H1 (cell line): ENCODE measurements around the gene SGSH. TPM values are rescaled to one million over a fixed set of nuclear protein-coding genes. Genes with fewer than 3 reads are reported as not detected.
A peak's percentile ranks its signal among the peaks of the same experiment; 100 is the strongest.

Experiments
- CTCF ChIA-PET: fragments of 300-600 bp; sonication (Branson Sonifier 250); formaldehyde crosslinking; loops from one replicate; lab custom pipeline; 2021; ENCODE audit not compliant: partially characterized antibody; lab: Charles Lee
- POLR2A ChIA-PET: fragments of 300-600 bp; sonication (Branson Sonifier 250); formaldehyde crosslinking; loops from one replicate; lab custom pipeline; 2021; ENCODE audit warnings: inconsistent platforms; ENCODE audit not compliant: partially characterized antibody; lab: Charles Lee
- DNase-seq, 2 experiments: peaks; one replicate each; pipeline versions ENCODE4 v3.0.0 to v3.0.0-alpha.2; 2010 to 2022; ENCODE audit warnings: low spot score in 2 of 2, low read depth in 1 of 2, mixed read lengths in 1 of 2
- FAIRE-seq: peaks from 2 replicates; lab custom pipeline; 2011; peaks lifted over from hg19 to GRCh38; lab: Jason Lieb, UNC
- H2AFZ ChIP-seq: 2 replicates; pipeline ENCODE4 v1.8.1; 2012; ENCODE audit warnings: low read length, inconsistent platforms
- H2AK5ac ChIP-seq: 2 replicates; pipeline ENCODE4 v1.6.1; 2013; ENCODE audit warnings: low read depth, low read length
- H2BK120ac ChIP-seq: replicated peaks from 2 replicates; pipeline ENCODE3; 2013; ENCODE audit warnings: low read depth, low read length, inconsistent platforms
- H2BK12ac ChIP-seq: 2 replicates; pipeline ENCODE4 v1.6.1; 2013; ENCODE audit warnings: low read depth, low read length
- H2BK15ac ChIP-seq: 2 replicates; pipeline ENCODE4 v1.6.1; 2013; ENCODE audit warnings: low read length
- H2BK20ac ChIP-seq: 2 replicates; pipeline ENCODE4 v1.6.1; 2013; ENCODE audit warnings: low read length
- H2BK5ac ChIP-seq: 2 replicates; pipeline ENCODE4 v1.6.1; 2013; ENCODE audit warnings: low read depth, low read length
- H3K14ac ChIP-seq: 2 replicates; pipeline ENCODE4 v1.6.1; 2013; ENCODE audit warnings: inconsistent platforms; ENCODE audit not compliant: insufficient read length
- H3K18ac ChIP-seq: 2 replicates; pipeline ENCODE4 v1.6.1; 2013; ENCODE audit warnings: low read length; ENCODE audit errors: extremely low read depth
- H3K23ac ChIP-seq: 2 replicates; pipeline ENCODE4 v1.6.1; 2013; ENCODE audit warnings: inconsistent platforms; ENCODE audit not compliant: insufficient read length
- H3K23me2 ChIP-seq: 2 replicates; pipeline ENCODE4 v1.6.1; 2013; ENCODE audit warnings: low read depth, low read length
- H3K27ac ChIP-seq: 2 replicates; pipeline ENCODE4 v1.6.1; 2011; ENCODE audit warnings: low read depth, low read length, inconsistent platforms
- H3K27me3 ChIP-seq, 4 experiments: replicated peaks in 1 of 4; 1 replicate in 1 of 4; 2 replicates in 3 of 4; pipeline versions ENCODE4 v1.6.1 to v1.8.1; 2011 to 2013; ENCODE audit warnings: low read length in 3 of 4, mild to moderate bottlenecking in 3 of 4, inconsistent platforms in 2 of 4, mixed read lengths in 2 of 4, moderate library complexity in 1 of 4; ENCODE audit not compliant: control insufficient read depth in 3 of 4, insufficient read depth in 3 of 4; ENCODE audit errors: extremely low read depth in 1 of 4
- H3K36me3 ChIP-seq, 4 experiments: 2 replicates each; pipeline versions ENCODE4 v1.6.1 to v1.8.1; 2011 to 2013; ENCODE audit warnings: mild to moderate bottlenecking in 4 of 4, low read length in 3 of 4, moderate library complexity in 2 of 4, control low read depth in 1 of 4, inconsistent platforms in 1 of 4; ENCODE audit not compliant: insufficient read depth in 4 of 4, control insufficient read depth in 2 of 4
- H3K4ac ChIP-seq: replicated peaks from 2 replicates; pipeline ENCODE3; 2013; ENCODE audit warnings: low read length, low read depth, mixed read lengths, inconsistent platforms; ENCODE audit not compliant: insufficient read length
- H3K4me1 ChIP-seq, 4 experiments: replicated peaks in 1 of 4; 1 replicate in 1 of 4; 2 replicates in 3 of 4; pipeline versions ENCODE4 v1.6.1 to v1.8.1; 2011 to 2013; ENCODE audit warnings: low read length in 3 of 4, inconsistent platforms in 2 of 4, mixed read lengths in 1 of 4; ENCODE audit not compliant: insufficient read depth in 4 of 4, control insufficient read depth in 3 of 4
- H3K4me2 ChIP-seq, 2 experiments: 2 replicates each; pipeline versions ENCODE4 v1.6.1 to v1.8.1; 2011 to 2013; ENCODE audit warnings: low read depth in 2 of 2, low read length in 2 of 2, control low read depth in 1 of 2, inconsistent platforms in 1 of 2, mild to moderate bottlenecking in 1 of 2; ENCODE audit not compliant: insufficient read depth in 1 of 2
- H3K4me3 ChIP-seq, 4 experiments: fragments of 200-600, 300-600 bp in 1 of 4; sonication (generic), shearing (Covaris generic), sonication (Bioruptor Twin) in 1 of 4; 2 replicates each; pipeline versions ENCODE4 v1.5.1 to v1.8.1; 2011 to 2016; ENCODE audit warnings: low read length in 4 of 4, low read depth in 3 of 4, control low read depth in 2 of 4, inconsistent platforms in 2 of 4, mild to moderate bottlenecking in 2 of 4, mixed read lengths in 1 of 4, moderate library complexity in 1 of 4; ENCODE audit not compliant: insufficient read depth in 2 of 4; ENCODE audit errors: extremely low read depth in 1 of 4
- H3K56ac ChIP-seq: replicated peaks from 2 replicates; pipeline ENCODE3; 2013; ENCODE audit warnings: low read depth, mild to moderate bottlenecking, mixed read lengths, low read length, inconsistent platforms; ENCODE audit not compliant: insufficient read length
- H3K79me1 ChIP-seq: 2 replicates; pipeline ENCODE4 v1.6.1; 2013; ENCODE audit warnings: low read depth, low read length, control low read depth
- H3K79me2 ChIP-seq, 2 experiments: 2 replicates each; pipeline versions ENCODE4 v1.6.1 to v1.8.1; 2012 to 2013; ENCODE audit warnings: low read length in 2 of 2, mild to moderate bottlenecking in 2 of 2, inconsistent platforms in 1 of 2; ENCODE audit not compliant: insufficient read depth in 2 of 2, control insufficient read depth in 1 of 2
- H3K9ac ChIP-seq, 4 experiments: replicated peaks in 1 of 4; 1 replicate in 1 of 4; 2 replicates in 3 of 4; pipeline versions ENCODE4 v1.6.1 to v1.8.1; 2011 to 2013; ENCODE audit warnings: low read depth in 3 of 4, low read length in 3 of 4, control low read depth in 2 of 4, mild to moderate bottlenecking in 2 of 4, moderate library complexity in 2 of 4, inconsistent platforms in 1 of 4; ENCODE audit errors: extremely low read depth in 1 of 4
- H3K9me3 ChIP-seq, 2 experiments: 2 replicates each; pipeline versions ENCODE4 v1.6.1 to v1.8.1; 2012 to 2013; ENCODE audit warnings: mild to moderate bottlenecking in 2 of 2, moderate library complexity in 2 of 2, control low read depth in 1 of 2, inconsistent platforms in 1 of 2, low read depth in 1 of 2, low read length in 1 of 2, mixed read lengths in 1 of 2; ENCODE audit not compliant: insufficient read depth in 2 of 2
- H4K20me1 ChIP-seq, 2 experiments: replicated peaks in 1 of 2; 2 replicates each; pipeline versions ENCODE3 to v1.8.1; 2011 to 2013; ENCODE audit warnings: inconsistent platforms in 2 of 2, low read length in 2 of 2, mild to moderate bottlenecking in 1 of 2; ENCODE audit not compliant: insufficient read depth in 2 of 2, control insufficient read depth in 1 of 2
- H4K5ac ChIP-seq: 2 replicates; pipeline ENCODE4 v1.6.1; 2013; ENCODE audit warnings: low read length, low read depth, mixed read lengths, inconsistent platforms; ENCODE audit not compliant: insufficient read length
- H4K8ac ChIP-seq: 2 replicates; pipeline ENCODE4 v1.8.0; 2013; ENCODE audit warnings: mild to moderate bottlenecking, moderate library complexity, low read length, inconsistent platforms; ENCODE audit not compliant: insufficient read depth; ENCODE audit errors: extremely low read depth
- H4K91ac ChIP-seq: replicated peaks from 2 replicates; pipeline ENCODE3; 2013; ENCODE audit warnings: low read length, mixed read lengths, inconsistent platforms; ENCODE audit not compliant: insufficient read length
- ASH2L ChIP-seq: fragments of 200-600, 300-600 bp; sonication (generic); IDR thresholded peaks from one replicate; pipeline ENCODE4 v1.7.1; 2017; ENCODE audit warnings: low read length
- CBX5 ChIP-seq: fragments of 300-800, 300-1000 bp; sonication (generic); IDR thresholded peaks from 2 replicates; pipeline ENCODE4 v1.7.1; 2016; ENCODE audit warnings: antibody characterized with exemption, low read length, low read depth
- CHD1 ChIP-seq: IDR thresholded peaks from 2 replicates; pipeline ENCODE4 v1.6.1; 2012; ENCODE audit warnings: low read depth, low read length, improper control_type of control experiment
- KDM5A ChIP-seq: fragments of 200-600 bp; IDR thresholded peaks from 2 replicates; pipeline ENCODE4 v1.7.1; 2012; ENCODE audit warnings: mild to moderate bottlenecking, low read length, inconsistent platforms, mixed read lengths
- MAFK ChIP-seq: IDR thresholded peaks from 2 replicates; pipeline ENCODE4 v1.6.1; 2012; ENCODE audit warnings: low read depth, mild to moderate bottlenecking, improper control_type of control experiment, low read length
- RNF2 ChIP-seq: fragments of 200-900, 300-1000 bp; sonication (generic); IDR thresholded peaks from 2 replicates; pipeline ENCODE4 v1.7.1; 2016; ENCODE audit warnings: borderline replicate concordance, low read depth, mild to moderate bottlenecking, antibody characterized with exemption, low read length; ENCODE audit not compliant: poor library complexity, severe bottlenecking; ENCODE audit errors: missing control alignments
- SIX5 ChIP-seq: IDR thresholded peaks from 2 replicates; pipeline ENCODE4 v1.6.1; 2011; ENCODE audit warnings: mild to moderate bottlenecking, low read depth, low read length
- SRF ChIP-seq: IDR thresholded peaks from 2 replicates; pipeline ENCODE4 v1.6.1; 2011; ENCODE audit warnings: mild to moderate bottlenecking, low read depth, low read length, moderate library complexity
- TAF7 ChIP-seq: optimal IDR thresholded peaks from 2 replicates; pipeline ENCODE3; 2011; ENCODE audit warnings: low read depth, mild to moderate bottlenecking, inconsistent platforms, low read length, moderate library complexity, borderline replicate concordance
- ZNF274 ChIP-seq: IDR thresholded peaks from 2 replicates; pipeline ENCODE4 v1.7.0; 2012; ENCODE audit warnings: low read length, borderline replicate concordance; ENCODE audit errors: extremely low read depth
- WGBS, 2 experiments: shearing (Covaris generic) in 1 of 2; methylation state at CpG; one replicate each; pipeline versions ENCODE4 v1.1.6 to v1.1.7; 2013 to 2015; ENCODE audit warnings: low lambda C conversion rate in 2 of 2, mixed read lengths in 2 of 2, inconsistent platforms in 1 of 2, low coverage in 1 of 2, missing lambda C conversion rate in 1 of 2; ENCODE audit not compliant: insufficient replicate concordance in 2 of 2, insufficient coverage in 1 of 2, insufficient read length in 1 of 2; ENCODE audit errors: extremely low coverage in 1 of 2, missing lambda C conversion rate in 1 of 2; 5-methylcytosine and 5-hydroxymethylcytosine counted together
- polyA plus RNA-seq, 7 experiments: library from polyadenylated mRNA; depleted of rRNA in 3 of 7; stranded (reverse) in 5 of 7; unstranded in 2 of 7; fragments of >200 nt in 5 of 7; fragments of 200-250 nt in 2 of 7; gene quantifications; 1 replicate in 5 of 7; 2 replicates in 1 of 7; 4 replicates in 1 of 7; pipeline versions ENCODE4 v1.2.1 to v1.2.3, GENCODE V29; 2011 to 2013; ENCODE audit warnings: missing spikeins in 2 of 7, mixed read lengths in 2 of 7
- total RNA-seq: library from RNA; stranded (reverse); fragmentation: NEBNext Ultra II Directional; extraction: Animal tissue kit (Norgen Biotek cat#: 25700); gene quantifications from 2 replicates; pipeline ENCODE4 v1.2.1, GENCODE V29; 2021
- TF ChIP-seq, protein P1 (sequence below): IDR thresholded peaks from 2 replicates; pipeline ENCODE4 v1.6.1; 2011; ENCODE audit warnings: low read length, improper control_type of control experiment

Gene SGSH
- total and polyA plus RNA-seq, 2 of the 8 experiments (the other 6 are each of a cell fraction or from before 2014, with no cell fraction given), result 18.0 to 19.6 TPM

- no peaks in the 10 kb centered on the region for H3K79me1 ChIP-seq
- H3K23me2 ChIP-seq, result no peaks in the 10 kb centered on the region
- no peak overlapping the region for H4K91ac ChIP-seq
- no peak overlapping the region for H2BK15ac ChIP-seq
- H2AK5ac ChIP-seq, result no peak overlapping the region
- DNase-seq, result no peak
- H4K5ac ChIP-seq, result no peak overlapping the region
- H3K4me3 ChIP-seq, result no peak overlapping the region
- H3K9ac ChIP-seq, result no peak overlapping the region
- no peak for FAIRE-seq
- H3K79me2 ChIP-seq, result no peaks in the 10 kb centered on the region
- H4K20me1 ChIP-seq, result peaks cover 0 to 3% of the 10 kb centered on the region in 2 experiments
- WGBS, 2 experiments, result 90% methylated on average over 26 of the region's 26 CpGs; no CpG with 5 or more reads in 1 of the 2 experiments
- H3K18ac ChIP-seq, result no peak overlapping the region
- CTCF ChIA-PET, result interaction anchor here (0.6 to 2.4 kb wide), 5 partner anchors 19 to 241 kb away, joined by 3 to 10 read pairs (median 3); no protein-coding TSS in a partner anchor
- H3K4me1 ChIP-seq, result peaks cover 0 to 5% (median 0%) of the 10 kb centered on the region in 4 experiments; a peak in 1 of 7 replicates
- H3K27me3 ChIP-seq, result no peaks in the 10 kb centered on the region
- peak overlapping the region; percentile 21 for H2BK5ac ChIP-seq
- H3K23ac ChIP-seq, result no peak overlapping the region
- H2BK12ac ChIP-seq, result no peak overlapping the region
- no peak overlapping the region for H2AFZ ChIP-seq
- H3K4ac ChIP-seq, result no peak overlapping the region
- POLR2A ChIA-PET, result interaction anchor here (1.6 kb wide), 1 partner anchor 21 kb away, joined by 5 read pairs; no protein-coding TSS in a partner anchor
- no peak overlapping the region for H2BK20ac ChIP-seq
- H2BK120ac ChIP-seq, result no peak overlapping the region
- no peak overlapping the region for H4K8ac ChIP-seq
- peaks cover 0 to 8% (median 2%) of the 10 kb centered on the region in 4 experiments; a peak in 3 of 8 replicates for H3K36me3 ChIP-seq
- no peaks in the 10 kb centered on the region; a peak in 1 of 4 replicates for H3K9me3 ChIP-seq
- no peak overlapping the region for H3K56ac ChIP-seq
- no peak overlapping the region for H3K27ac ChIP-seq
- no peak overlapping the region for H3K4me2 ChIP-seq
- H3K14ac ChIP-seq, result no peak overlapping the region
- no peak for TF ChIP-seq TAF7
- TF ChIP-seq CBX5, result no peak
- TF ChIP-seq SIX5, result no peak
- no peak for TF ChIP-seq SRF
- TF ChIP-seq, protein P1, sequence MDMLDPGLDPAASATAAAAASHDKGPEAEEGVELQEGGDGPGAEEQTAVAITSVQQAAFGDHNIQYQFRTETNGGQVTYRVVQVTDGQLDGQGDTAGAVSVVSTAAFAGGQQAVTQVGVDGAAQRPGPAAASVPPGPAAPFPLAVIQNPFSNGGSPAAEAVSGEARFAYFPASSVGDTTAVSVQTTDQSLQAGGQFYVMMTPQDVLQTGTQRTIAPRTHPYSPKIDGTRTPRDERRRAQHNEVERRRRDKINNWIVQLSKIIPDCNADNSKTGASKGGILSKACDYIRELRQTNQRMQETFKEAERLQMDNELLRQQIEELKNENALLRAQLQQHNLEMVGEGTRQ, result no peak
- TF ChIP-seq RNF2, result no peak
- no peak for TF ChIP-seq CHD1
- TF ChIP-seq MAFK, result no peak
- TF ChIP-seq ASH2L, result no peak
- no peak for TF ChIP-seq ZNF274
- TF ChIP-seq KDM5A, result no peak
Measured at GRCh38 chr17:80248894-80249710, 29.0 kb upstream of the SGSH start.
